C4-2B (cell line): Measurements from ENCODE around the gene CPNE8.

Experiments
- ZFX ChIP-seq: fragments of 450-650 bp; IDR thresholded peaks from 2 replicates; pipeline ENCODE4 v1.6.1; 2017
- TF ChIP-seq, protein P1 (sequence below): fragments of 450-650 bp; conservative IDR thresholded peaks from 2 replicates; pipeline ENCODE4 v1.5.1; 2017; ENCODE audit warnings: mild to moderate bottlenecking

DNA sequence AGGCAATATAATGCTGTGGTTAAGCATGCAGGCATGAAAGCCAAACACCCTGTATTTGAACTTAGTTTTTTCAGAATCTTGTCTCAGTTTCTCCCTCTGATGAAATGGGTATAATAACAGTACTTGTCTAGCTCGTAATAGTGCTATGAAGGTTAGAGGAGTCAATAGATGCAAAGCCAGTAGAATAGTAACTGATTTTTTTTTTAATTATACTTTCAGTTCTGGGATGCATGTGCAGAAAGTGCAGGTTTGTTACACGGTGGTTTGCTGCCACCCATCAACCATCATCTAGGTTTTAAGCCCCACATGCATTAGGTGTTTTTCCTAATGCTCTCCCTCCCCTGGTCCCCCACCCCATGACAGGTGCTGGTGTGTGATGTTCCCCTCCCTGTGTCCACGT, 87.4 kb downstream of the CPNE8 start:
- TF ChIP-seq, protein P1, sequence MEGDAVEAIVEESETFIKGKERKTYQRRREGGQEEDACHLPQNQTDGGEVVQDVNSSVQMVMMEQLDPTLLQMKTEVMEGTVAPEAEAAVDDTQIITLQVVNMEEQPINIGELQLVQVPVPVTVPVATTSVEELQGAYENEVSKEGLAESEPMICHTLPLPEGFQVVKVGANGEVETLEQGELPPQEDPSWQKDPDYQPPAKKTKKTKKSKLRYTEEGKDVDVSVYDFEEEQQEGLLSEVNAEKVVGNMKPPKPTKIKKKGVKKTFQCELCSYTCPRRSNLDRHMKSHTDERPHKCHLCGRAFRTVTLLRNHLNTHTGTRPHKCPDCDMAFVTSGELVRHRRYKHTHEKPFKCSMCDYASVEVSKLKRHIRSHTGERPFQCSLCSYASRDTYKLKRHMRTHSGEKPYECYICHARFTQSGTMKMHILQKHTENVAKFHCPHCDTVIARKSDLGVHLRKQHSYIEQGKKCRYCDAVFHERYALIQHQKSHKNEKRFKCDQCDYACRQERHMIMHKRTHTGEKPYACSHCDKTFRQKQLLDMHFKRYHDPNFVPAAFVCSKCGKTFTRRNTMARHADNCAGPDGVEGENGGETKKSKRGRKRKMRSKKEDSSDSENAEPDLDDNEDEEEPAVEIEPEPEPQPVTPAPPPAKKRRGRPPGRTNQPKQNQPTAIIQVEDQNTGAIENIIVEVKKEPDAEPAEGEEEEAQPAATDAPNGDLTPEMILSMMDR: no peak
- TF ChIP-seq ZFX: no peak
